Neural progenitor cell (in vitro differentiated cells): ENCODE data around the gene TMPO.

Experiments
- CTCF ChIP-seq: fragments of 200-600 bp; sonication (generic); IDR thresholded peaks from 2 replicates; pipeline ENCODE4 v1.5.1; 2017; ENCODE audit warnings: antibody characterized with exemption, mild to moderate bottlenecking
- EZH2 ChIP-seq: fragments of 200-600 bp; sonication (generic); IDR thresholded peaks from 2 replicates; pipeline ENCODE4 v1.6.1; 2017; ENCODE audit warnings: antibody characterized with exemption, mild to moderate bottlenecking, moderate library complexity

DNA sequence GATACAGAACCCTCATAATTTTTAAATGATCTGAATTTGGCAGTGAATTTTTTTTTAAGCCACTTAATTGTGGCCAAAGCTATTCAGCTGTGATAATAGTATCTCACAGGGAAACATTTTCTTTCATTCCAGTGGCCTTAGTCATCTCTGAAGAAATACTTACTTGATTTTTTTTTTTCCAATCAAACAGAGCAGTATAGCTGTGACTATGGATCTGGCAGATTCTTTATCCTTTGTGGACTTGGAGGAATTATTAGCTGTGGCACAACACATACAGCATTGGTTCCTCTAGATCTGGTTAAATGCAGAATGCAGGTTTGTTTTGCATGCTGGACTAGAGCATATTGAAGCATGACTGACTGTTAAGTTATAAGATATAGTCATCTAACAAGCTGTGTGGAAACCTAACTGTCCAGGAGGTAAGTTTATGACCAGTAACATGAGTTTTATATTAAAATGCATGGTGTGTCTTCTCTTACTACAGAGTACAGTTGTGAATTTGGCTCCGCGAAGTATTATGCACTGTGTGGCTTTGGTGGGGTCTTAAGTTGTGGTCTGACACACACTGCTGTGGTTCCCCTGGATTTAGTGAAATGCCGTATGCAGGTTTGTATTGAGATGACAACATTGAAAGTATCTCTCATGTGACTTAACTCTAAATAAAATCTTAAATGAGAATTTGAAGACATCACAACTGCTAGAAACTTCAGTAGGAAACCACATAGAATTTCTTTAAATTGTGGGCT, 80.0 kb downstream of the TMPO start:
- TF ChIP-seq CTCF = no peak
- TF ChIP-seq EZH2 = no peak
